EH (cell line): ENCODE measurements around the gene C1orf105.
A peak's percentile ranks its signal among the peaks of the same experiment; 100 is the strongest.
"Not testable (repeated sequence)": the region's sequence is repeated elsewhere in the genome, so short reads cannot be mapped to it uniquely, and the experiment has no call there.

ENCODE experiments used
- DNase-seq: peaks from one replicate; pipeline ENCODE4 v3.0.0-alpha.2; 2015; ENCODE audit warnings: low read depth

Gene C1orf105, protein sequence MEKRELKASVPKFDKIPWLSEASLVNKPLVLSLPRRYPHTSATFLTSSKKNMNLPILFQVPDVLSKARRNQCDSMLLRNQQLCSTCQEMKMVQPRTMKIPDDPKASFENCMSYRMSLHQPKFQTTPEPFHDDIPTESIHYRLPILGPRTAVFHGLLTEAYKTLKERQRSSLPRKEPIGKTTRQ

DNA sequence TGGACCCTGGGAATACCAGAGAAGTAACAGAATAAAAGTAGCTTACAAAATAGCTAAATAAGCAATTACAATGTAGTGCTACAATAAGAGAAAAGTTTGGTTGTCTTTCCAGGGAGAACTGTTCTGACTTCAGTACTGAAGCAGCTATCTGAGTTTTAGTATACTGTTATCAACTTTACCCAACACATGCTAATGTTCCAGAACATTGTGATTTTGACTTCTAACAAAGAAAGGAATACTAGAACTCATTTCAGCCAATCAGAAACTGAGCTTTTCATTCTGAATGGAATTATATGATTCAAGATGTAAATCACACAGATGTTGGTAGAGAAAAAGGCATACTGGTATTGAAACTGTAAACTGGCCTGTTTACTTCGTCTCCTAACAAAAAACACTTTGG lies at the start of gene C1orf105:
Gene C1orf105, plus strand, starts transcription at position 301 of the 400 bp plus-strand sequence. CDS start 201 bp downstream, outside the sequence.
- no peak for DNase-seq

GRCh38 chr1:172371646-172372045 lies 48.8 kb upstream of the C1orf105 start:
- DNase-seq: not testable (repeated sequence)

DNA sequence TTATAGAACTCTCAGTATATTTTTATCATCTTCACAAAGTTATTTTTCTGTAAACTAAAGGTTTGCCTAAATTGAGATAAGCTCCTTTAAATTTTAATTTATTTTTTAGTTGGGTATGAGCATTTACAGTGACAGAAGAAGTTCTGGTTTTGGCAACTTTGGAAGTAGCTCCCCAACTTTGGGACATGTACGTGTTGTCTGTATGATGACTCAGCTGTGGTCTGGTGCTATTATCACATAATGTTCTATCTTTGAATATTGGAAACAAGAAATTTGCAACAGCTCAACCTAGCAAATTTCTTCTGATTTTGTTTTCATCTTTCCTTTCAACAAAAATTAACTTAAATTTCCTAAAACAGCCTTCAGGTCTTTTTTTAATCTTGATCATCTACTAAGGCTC lies 46.6 kb upstream of the C1orf105 start:
- DNase-seq: no peak

DNA sequence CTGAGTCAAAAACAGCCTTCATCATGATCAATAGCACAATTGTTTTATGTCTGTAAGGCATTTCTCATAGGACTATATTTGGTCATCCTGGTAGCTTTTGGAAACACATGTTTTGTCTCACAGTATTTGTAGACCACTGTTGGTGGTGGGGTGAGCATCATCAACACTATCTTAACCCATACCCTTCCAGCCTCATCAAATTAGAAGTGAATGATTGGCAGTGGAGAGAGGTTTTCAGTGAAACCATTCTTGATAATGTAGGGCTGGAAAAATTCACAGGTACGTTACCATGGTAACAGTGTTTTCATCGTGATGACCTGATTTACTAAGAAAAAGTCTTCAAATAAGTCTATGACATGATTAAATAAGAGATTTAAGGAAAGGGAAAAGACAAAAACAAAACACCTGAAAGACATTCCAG lies 45.3 kb upstream of the C1orf105 start:
- no peak for DNase-seq

- no peak for DNase-seq
Measured at GRCh38 chr1:172376431-172376830, 44.1 kb upstream of the C1orf105 start.

DNA sequence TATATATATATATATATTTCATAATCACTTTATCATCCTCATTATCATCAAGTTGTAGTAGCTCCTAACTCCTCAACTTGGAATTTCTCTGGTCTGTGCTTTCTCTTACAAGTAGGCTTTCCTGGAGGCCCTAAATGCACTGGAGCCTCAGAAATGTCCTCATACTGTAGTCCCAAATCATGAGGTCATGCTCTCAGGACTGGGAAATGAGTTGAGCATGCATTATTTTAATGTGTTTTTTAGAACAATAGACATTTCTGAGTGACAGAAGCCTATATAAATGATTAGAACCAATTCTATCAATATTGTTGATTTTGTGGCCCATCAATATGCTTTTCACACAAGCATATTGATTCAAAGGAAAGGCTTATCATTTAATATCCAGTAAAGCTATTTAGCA lies 42.9 kb upstream of the C1orf105 start:
- DNase-seq: no peak

DNA sequence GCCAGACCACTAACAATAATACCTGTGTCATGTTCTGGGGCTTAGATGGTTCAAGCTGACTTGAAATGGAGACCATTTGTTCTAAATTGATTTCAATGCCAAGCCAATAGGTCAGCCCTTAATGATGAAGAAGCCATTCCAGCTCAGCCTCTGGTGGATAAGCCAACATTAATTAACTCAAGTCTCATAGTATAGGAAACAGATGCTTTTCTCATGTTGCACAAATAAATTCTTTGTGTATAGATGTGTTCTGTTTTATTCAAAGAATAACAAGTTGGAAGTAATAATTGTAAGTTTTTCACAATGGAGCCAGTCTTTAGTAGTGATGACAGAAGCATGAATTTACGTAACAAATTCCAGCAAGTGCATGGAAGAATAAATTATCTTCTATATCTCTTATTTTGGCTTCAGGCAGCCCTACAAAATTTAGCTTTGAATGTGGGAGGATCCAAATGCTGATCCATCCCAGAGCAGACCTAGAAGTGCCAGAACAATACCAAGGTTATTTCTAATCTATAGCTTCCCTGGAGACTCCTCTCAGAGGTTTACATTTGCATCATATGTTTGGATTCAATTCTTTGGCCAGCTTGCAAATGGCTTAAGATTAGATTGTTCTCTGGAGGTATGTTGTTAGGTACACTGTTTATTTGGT lies 42.2 kb upstream of the C1orf105 start:
- no peak for DNase-seq

- no peak for DNase-seq
Measured at GRCh38 chr1:172380441-172381244, 39.8 kb upstream of the C1orf105 start.

DNA sequence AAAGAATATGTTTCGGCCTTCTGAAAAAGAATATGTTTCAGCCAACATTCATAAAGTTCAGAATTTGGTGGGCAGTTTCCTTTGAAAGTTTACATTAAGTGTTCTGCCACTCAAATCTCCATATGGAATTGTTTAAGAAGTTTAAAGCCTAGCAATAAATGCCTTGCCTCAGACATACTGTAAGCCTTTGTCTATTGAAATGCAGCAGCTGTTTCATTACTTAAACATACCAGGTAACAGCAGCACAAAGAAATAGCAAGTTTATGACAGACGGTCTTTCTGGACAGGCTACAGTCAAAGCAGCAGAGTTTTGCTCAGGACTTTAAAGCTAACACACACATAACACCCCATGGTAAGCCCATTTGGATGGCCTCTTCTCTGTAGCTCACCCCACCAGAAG lies 38.5 kb upstream of the C1orf105 start:
- no peak for DNase-seq

DNA sequence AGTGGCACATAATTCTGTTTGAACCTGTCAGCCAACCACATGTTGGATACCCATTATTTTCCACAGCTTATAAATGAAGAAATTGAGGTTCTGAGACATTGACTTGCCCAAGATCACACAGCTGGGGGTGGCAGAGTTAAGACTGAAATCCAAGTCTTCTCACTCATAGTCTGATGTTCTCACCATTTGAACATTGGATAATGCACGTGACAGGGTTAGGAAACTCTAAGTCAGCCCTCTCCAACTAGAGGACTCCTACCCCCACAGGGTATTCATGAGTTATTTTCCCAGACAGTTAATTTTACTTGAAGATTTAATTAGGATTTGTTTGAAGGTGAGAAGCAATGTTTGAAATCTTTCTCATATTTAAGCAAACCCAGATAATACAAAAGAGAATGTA lies 38.1 kb upstream of the C1orf105 start:
- peak; percentile 40 for DNase-seq

- DNase-seq: peak; percentile 35
Measured at GRCh38 chr1:172382990-172383389, 37.5 kb upstream of the C1orf105 start.

GRCh38 chr1:172383536-172383935 lies 36.9 kb upstream of the C1orf105 start:
- peak; percentile 88 for DNase-seq

DNA sequence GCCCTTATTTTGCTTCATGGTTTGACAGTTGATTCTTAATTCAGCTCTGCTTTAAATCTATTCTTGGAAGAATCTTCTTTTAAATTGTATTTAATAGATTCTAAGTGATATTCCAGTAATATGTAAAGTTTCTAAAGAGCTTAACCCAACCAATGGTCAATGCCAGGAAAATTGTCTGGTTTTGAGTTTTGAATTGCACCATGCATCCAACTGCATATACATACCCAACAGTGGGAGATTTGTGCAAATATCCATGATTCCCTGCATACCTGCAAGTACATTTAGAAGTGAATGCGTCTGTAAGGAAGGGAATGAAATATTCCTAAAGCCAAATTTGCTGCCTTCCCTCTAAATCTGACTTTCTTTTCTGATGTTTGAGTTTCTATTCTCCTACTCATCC lies 35.8 kb upstream of the C1orf105 start:
- no peak for DNase-seq

DNA sequence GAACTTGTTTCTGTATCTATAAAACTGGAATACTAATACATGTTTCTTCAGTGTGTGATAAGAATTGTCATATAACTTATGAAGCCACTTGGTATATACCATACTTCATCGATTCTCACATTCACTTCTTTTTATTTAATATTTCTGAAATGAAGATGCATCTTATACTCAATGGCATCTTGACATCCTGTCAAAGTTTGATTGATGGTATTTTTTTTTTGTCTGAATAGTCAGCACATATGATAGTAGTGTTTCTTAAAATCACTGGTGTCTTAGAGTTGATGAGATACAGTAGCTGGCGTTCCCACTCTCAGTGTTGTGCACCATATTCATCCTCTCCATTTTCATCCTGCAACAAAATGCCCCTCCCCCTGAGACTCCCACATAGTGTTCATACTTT lies 34.4 kb upstream of the C1orf105 start:
- DNase-seq: no peak

DNA sequence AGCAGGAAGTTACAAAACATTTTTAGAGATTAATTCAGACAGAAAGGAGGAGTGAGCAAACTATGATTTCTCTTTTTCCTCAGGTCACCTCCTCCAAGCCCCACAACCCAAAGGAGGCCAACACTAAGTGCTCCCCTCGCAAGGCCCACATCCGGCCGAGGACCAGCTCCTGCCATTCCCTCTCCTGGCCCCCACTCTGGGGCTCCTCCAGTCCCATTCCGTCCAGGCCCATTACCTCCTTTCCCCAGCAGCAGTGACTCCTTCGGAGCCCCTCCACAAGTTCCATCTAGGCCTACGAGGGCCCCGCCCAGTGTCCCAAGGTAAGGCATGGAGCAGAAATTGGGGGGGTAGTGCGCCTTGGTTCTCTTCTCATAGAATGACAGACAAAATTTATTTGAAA lies 32.0 kb upstream of the C1orf105 start:
- DNase-seq: no peak

DNA sequence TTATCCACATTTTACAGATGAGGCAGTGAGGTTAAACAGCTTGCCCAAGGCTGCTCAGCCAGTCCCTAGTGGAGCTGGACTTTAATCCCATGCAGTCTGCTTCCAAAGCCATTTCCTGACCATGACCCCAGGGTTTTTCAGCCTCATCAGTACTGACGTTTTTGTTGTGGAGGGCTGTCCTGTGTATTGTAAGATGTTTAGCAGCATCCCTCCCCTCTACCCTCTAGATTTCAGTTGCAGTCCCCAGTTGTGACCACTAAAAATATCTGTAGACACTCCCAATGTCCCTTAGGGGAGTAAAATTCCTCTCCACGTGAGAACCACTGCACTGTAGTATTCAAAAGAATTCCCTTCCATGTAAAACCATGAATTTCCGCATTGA lies 30.2 kb upstream of the C1orf105 start:
- DNase-seq: no peak

- DNase-seq: peak; percentile 64
Measured at GRCh38 chr1:172390683-172391551, 29.6 kb upstream of the C1orf105 start.

GRCh38 chr1:172391976-172392375 lies 28.5 kb upstream of the C1orf105 start:
- DNase-seq: no peak

DNA sequence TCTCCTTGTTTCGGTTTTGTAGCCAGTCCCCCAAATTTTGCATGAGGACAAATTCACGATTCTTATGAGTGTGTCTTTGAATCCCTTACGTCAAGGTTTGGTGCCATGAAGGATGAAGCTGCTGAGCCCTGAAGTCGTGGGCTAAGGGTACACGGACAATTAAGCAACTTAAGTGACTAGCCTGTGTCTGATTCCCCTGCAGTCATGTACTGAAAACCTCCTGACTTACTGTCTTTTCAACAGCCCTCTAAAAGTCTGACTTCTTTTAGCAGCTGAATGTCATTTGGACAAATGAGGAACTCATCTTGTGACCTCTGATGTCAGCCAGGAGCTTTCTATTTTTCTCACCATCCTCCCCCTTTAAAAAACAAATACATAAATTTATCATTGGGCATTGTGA lies 27.1 kb upstream of the C1orf105 start:
- DNase-seq: no peak

GRCh38 chr1:172394141-172394751 lies 26.2 kb upstream of the C1orf105 start:
- DNase-seq: no peak

DNA sequence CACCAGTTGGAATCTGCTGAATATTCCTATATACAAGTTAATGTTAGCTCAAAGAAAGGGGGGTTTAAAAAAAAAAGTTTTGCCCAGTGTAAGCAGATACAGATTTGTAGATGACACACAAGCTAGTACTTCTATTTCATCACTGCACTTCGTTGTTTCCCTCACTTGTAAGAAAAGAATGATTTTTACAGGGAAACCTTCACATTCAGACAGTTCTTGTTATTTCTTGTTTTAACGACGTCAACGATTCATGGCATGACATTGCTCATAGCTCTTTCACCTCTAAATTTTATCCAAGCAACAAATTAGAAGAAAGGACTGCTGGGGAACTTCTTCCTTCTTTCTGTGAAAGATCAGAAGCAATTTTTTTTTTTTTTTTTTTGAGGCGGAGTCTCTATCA lies 25.7 kb upstream of the C1orf105 start:
- peak; percentile 53 for DNase-seq

GRCh38 chr1:172395576-172395975 lies 24.9 kb upstream of the C1orf105 start:
- DNase-seq: no peak
